ENCODE measurements around the gene LIN9. TPM values are rescaled to one million over a fixed set of nuclear protein-coding genes. Genes with fewer than 3 reads are reported as not detected.
"Not testable (repeated sequence)": the region's sequence is repeated elsewhere in the genome, so short reads cannot be mapped to it uniquely, and the experiment has no call there.

LIN9 gene
- total and polyA plus RNA-seq, 10 donors = 1.8 to 6.3 (median 3.1) TPM

DNA sequence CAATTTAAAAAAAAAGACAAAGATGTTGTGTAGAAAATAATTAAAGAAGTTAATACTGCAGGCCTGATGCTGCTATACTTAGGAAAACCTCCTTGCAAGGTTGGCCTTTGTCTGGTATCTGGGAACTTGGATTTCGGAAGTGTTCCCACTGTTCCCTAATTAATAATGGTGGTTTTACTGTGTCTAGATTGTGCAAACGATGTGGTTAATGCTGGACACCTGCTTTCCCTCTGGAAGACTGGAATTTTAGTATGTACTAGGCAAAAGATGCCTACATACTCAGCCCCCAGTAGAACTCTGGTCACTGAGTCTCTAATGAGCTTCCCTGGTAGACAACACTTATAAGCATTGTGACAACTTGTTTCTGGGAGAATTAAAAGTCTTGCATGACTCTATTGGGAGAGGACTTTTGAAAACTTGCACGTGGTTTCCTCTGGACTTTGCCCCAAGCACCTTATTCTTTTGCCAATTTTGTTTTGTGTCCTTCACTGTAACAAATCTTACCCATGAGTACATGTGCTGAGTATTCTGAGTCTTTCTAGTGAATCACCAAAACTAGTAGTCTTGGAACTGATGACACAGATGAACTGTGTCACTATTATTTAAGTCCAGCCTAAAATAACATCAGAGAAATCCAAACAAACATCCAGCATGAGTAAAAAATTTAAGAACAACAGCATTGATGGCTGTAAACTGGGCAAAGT lies 40.4 kb downstream of the LIN9 start:
- intact Hi-C loops (cut with DNase I; ENCODE audit: low total_unique reads) = no loop called here
- Histone ChIP-seq H3K4me1 (no peaks in the 10 kb centered on the region), H3K9me3 (no peaks in the 10 kb centered on the region), H3K27ac (no peak overlapping the region), H3K27me3 (replicated peaks in 1 of 7) (no peaks in the 10 kb centered on the region), H3K4me3 (no peak overlapping the region), H3K36me3 (peaks cover 0 to 39% (median 7%) of the 10 kb centered on the region in 6 donors)
- no peak for DNase-seq
- TF ChIP-seq, protein P1, sequence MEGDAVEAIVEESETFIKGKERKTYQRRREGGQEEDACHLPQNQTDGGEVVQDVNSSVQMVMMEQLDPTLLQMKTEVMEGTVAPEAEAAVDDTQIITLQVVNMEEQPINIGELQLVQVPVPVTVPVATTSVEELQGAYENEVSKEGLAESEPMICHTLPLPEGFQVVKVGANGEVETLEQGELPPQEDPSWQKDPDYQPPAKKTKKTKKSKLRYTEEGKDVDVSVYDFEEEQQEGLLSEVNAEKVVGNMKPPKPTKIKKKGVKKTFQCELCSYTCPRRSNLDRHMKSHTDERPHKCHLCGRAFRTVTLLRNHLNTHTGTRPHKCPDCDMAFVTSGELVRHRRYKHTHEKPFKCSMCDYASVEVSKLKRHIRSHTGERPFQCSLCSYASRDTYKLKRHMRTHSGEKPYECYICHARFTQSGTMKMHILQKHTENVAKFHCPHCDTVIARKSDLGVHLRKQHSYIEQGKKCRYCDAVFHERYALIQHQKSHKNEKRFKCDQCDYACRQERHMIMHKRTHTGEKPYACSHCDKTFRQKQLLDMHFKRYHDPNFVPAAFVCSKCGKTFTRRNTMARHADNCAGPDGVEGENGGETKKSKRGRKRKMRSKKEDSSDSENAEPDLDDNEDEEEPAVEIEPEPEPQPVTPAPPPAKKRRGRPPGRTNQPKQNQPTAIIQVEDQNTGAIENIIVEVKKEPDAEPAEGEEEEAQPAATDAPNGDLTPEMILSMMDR (IDR thresholded peaks at IDR 0.05 in 8 of 11, conservative IDR thresholded peaks at IDR 0.05 in 3 of 11) = no peak
- TF ChIP-seq POLR2AphosphoS5 (IDR thresholded peaks at IDR 0.05) = no peak
- WGBS, 5 donors = 77 to 92% (median 84%) methylated on average over 3 of the region's 3 CpGs

DNA sequence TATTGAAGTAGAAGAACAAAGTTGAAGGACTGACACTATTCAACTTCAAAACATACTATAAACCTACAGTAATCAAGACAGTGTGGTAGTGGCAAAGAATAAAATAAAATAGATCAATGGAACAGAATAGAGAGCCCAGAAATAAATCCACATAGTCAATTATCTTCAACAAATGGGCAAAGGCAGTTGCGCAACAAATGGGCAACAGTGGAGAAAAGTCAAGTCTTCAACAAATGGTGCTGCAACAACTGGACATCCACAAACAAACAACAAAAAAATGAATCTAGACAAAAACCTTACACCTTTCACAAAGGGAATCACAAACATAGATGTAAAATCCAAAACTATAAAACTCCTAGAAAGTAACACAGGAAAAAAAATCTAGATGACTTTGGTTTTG lies 47.1 kb downstream of the LIN9 start:
- peaks cover 0 to 77% (median 12%) of the 10 kb centered on the region in 6 donors for H3K36me3 ChIP-seq
- no peak overlapping the region for H3K4me3 ChIP-seq
- H3K27ac ChIP-seq = no peak overlapping the region
- DNase-seq = no peak
- no peaks in the 10 kb centered on the region for H3K4me1 ChIP-seq
- peaks cover 0 to 30% (median 23%) of the 10 kb centered on the region in 8 donors for H3K9me3 ChIP-seq
- intact Hi-C loops (cut with DNase I; ENCODE audit: low total_unique reads) = no loop called here
- no peak for TF ChIP-seq POLR2A (IDR thresholded peaks at IDR 0.05)
- TF ChIP-seq POLR2AphosphoS5 (IDR thresholded peaks at IDR 0.05) = no peak
- TF ChIP-seq, protein P1 (IDR thresholded peaks at IDR 0.05 in 8 of 11, conservative IDR thresholded peaks at IDR 0.05 in 3 of 11) = no peak
- H3K27me3 ChIP-seq (replicated peaks in 1 of 7) = no peaks in the 10 kb centered on the region
- WGBS, 5 donors = 95 to 100% (median 100%) methylated on average over 1 of the region's 1 CpG

DNA sequence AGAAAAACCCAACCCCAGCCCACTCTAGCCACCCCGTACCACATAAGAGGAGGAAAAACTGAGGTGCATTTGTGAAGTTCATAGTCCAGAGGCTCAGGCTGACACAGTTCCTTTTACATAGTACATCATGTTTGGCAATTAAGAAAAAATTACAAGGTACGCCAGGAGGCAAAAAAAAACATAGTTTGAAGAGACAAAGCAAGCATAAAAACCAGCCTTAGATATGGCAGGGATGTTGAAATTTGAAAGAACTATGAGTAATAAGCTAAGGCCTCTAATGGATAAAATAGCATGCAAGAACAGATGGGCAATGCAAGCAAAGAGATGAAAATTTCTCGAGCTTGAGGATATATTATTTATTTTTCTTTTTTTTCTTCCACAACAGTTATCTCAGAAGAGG lies 53.6 kb downstream of the LIN9 start:
- WGBS, 5 donors = 89 to 97% (median 95%) methylated on average over 3 of the region's 3 CpGs
- TF ChIP-seq, protein P1 (IDR thresholded peaks at IDR 0.05 in 8 of 11, conservative IDR thresholded peaks at IDR 0.05 in 3 of 11) = no peak
- TF ChIP-seq POLR2AphosphoS5 (IDR thresholded peaks at IDR 0.05) = no peak
- no peak for TF ChIP-seq POLR2A (IDR thresholded peaks at IDR 0.05)

DNA sequence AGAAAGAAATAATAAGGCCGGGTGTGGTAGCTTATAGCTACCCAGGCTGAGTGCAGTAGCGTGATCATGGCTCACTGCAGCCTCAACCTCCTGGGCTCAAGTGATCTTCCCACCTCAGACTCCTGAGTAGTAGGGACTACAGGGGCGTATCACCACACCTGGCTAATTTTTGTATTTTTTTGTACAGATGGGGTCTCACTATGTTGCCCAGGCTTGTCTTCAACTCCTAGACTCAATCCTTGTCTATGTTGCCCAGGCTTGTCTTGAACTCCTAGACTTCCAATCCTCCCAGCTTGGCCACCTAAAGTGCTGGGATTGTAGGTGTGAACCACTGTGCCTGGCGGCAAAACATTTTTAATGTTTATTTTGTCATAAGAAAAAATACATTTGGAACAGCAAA lies 55.0 kb downstream of the LIN9 start:
- TF ChIP-seq POLR2A (IDR thresholded peaks at IDR 0.05) (no peak), POLR2AphosphoS5 (IDR thresholded peaks at IDR 0.05) (no peak)
- TF ChIP-seq, protein P1 (IDR thresholded peaks at IDR 0.05 in 8 of 11, conservative IDR thresholded peaks at IDR 0.05 in 3 of 11) = no peak
- no peak for DNase-seq
- Histone ChIP-seq H3K27ac (no peak overlapping the region), H3K9me3 (peaks cover 0 to 1% (median 0%) of the 10 kb centered on the region in 8 donors), H3K27me3 (replicated peaks in 1 of 7) (no peaks in the 10 kb centered on the region), H3K4me1 (no peaks in the 10 kb centered on the region), H3K36me3 (peaks cover 0 to 46% (median 4%) of the 10 kb centered on the region in 6 donors), H3K4me3 (no peak overlapping the region)
- WGBS, 5 donors = 92 to 100% (median 97%) methylated on average over 4 of the region's 4 CpGs
- intact Hi-C loops (cut with DNase I; ENCODE audit: low total_unique reads) = no loop called here

More for the DNA sequence above, 53.6 kb downstream of the LIN9 start:
- no peaks in the 10 kb centered on the region for H3K27me3 ChIP-seq (replicated peaks in 1 of 7)
- H3K4me1 ChIP-seq = no peaks in the 10 kb centered on the region
- peaks cover 0 to 16% (median 14%) of the 10 kb centered on the region in 8 donors for H3K9me3 ChIP-seq
- no peak overlapping the region for H3K4me3 ChIP-seq
- no peak overlapping the region for H3K27ac ChIP-seq
- peaks cover 0 to 41% (median 1%) of the 10 kb centered on the region in 6 donors for H3K36me3 ChIP-seq
- DNase-seq = no peak
- intact Hi-C loops (cut with DNase I; ENCODE audit: low total_unique reads) = no loop called here

DNA sequence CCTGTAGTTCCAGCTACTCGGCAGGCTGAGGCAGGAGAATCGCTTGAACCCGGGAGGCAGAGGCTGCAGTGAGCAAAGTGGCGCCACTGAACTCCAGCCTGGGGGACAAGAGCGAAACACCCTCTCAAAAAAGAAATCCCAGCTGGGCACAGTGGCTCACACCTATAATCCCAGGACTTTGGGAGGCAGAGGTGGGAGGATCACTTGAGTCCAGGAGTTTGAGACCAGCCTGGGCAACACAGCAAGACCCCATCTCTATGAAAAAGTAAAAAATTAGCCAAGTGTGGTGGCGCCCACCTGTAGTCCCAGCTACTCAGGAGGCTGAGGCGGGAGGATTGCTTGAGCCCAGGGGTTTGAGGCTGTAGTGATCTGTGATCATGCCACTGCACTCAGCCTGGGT lies 56.1 kb downstream of the LIN9 start:
- H3K27me3 ChIP-seq (replicated peaks in 1 of 7); DNase-seq; H3K4me3 ChIP-seq; H3K4me1 ChIP-seq; H3K27ac ChIP-seq; H3K9me3 ChIP-seq; intact Hi-C loops (cut with DNase I; ENCODE audit: low total_unique reads): not testable (repeated sequence)
- peaks cover 0 to 46% (median 4%) of the 10 kb centered on the region in 6 donors for H3K36me3 ChIP-seq
- 94 to 99% (median 98%) methylated on average over 7 of the region's 7 CpGs for WGBS, 5 donors
